Body of pancreas (tissue), 4 donors: ENCODE data around the gene ISM2. TPM values are rescaled to one million over a fixed set of nuclear protein-coding genes. Genes with fewer than 3 reads are reported as not detected.

Source experiments
- ATAC-seq: fragments of 150-250 bp; one replicate; pipeline ENCODE4 v1.9.1; 2016
- DNase-seq, 4 donors: peaks; one replicate each; pipeline ENCODE4 v3.0.0-alpha.2; 2019
- H3K27ac ChIP-seq, 4 donors: fragments of 200-600 bp; sonication (generic); 1 replicate in 3 of 4; 2 replicates in 1 of 4; pipeline versions ENCODE4 v1.5.1 to v1.6.1; 2016 to 2019; ENCODE audit warnings: mild to moderate bottlenecking in 1 of 4, mixed read lengths in 1 of 4, moderate library complexity in 1 of 4
- H3K27me3 ChIP-seq, 2 donors: fragments of 200-600 bp; sonication (generic); one replicate each; pipeline ENCODE4 v1.6.0; 2016; ENCODE audit warnings: mild to moderate bottlenecking in 1 of 2
- H3K36me3 ChIP-seq, 2 donors: fragments of 200-600 bp; sonication (generic); replicated peaks in 1 of 2; 2 replicates each; pipeline ENCODE4 v1.5.1; 2016; ENCODE audit warnings: low read depth in 2 of 2; ENCODE audit not compliant: insufficient read depth in 1 of 2
- H3K4me1 ChIP-seq: fragments of 200-600 bp; sonication (generic); one replicate; pipeline ENCODE4 v1.6.0; 2016
- H3K4me3 ChIP-seq, 2 donors: fragments of 200-600 bp; sonication (generic); 1 replicate in 1 of 2; 2 replicates in 1 of 2; pipeline ENCODE4 v1.5.1; 2016 to 2019
- H3K9me3 ChIP-seq, 3 donors: fragments of 200-600 bp; sonication (generic); 1 replicate in 2 of 3; 2 replicates in 1 of 3; pipeline ENCODE4 v1.5.1; 2016
- POLR2A ChIP-seq, 3 donors: fragments of 450-650 bp; IDR thresholded peaks; one replicate each; pipeline ENCODE4 v1.6.1; 2016; ENCODE audit warnings: antibody characterized with exemption in 3 of 3, mild to moderate bottlenecking in 2 of 3
- WGBS, 2 donors: methylation state at CpG; one replicate each; pipeline ENCODE4 v1.1.5; 2017; 5-methylcytosine and 5-hydroxymethylcytosine counted together
- intact Hi-C: fragments of 100-400 bp; cut with DNase I; formaldehyde crosslinking; loops from one replicate; pipeline ENCODE4 v1.15.1; 2023
- total RNA-seq, 2 donors: library from RNA; depleted of rRNA; stranded (reverse); fragments of >200 nt; gene quantifications; one replicate each; pipeline ENCODE4 v1.1.0, GENCODE V29; 2016
- TF ChIP-seq, protein P1 (sequence below), 7 experiments: fragments of 450-650 bp in 4 of 7; fragments of 200-600 bp in 3 of 7; sonication (generic) in 3 of 7; IDR thresholded peaks; one replicate each; pipeline ENCODE4 v1.5.1; 2016 to 2019; ENCODE audit warnings: antibody characterized with exemption in 7 of 7

ISM2 gene
- total RNA-seq, 2 donors from 2014 or later: not detected

DNA sequence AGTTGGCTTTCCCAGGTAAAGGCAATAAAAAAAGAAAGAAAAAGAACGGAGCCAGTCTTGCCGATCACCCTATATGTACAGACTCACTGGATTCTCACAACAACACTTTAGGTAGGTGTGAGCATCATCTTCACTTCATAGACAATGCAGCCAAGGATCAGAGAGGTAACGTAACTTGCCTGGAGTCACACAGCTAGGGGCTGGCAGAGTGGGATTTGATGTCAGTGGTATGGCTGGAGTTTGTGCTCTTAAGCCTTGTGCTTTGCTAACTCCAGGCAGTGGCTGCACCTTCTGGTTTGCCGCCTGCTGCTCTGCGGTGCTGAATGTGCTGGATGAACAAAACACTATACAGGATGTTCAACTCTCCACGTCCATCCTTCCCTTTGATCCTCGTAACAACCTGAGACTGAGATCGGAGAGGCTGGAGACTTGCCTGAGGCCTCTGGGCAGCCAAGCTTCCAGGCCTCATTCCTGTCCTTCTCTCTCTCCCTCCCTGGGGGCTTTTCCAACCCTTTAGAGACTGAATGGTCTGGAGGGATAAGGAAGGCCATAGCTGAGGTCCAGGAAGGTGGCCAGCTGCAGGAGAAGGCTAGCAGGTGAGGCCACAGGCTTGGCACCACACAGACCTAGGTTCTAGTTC, 8.1 kb downstream of the ISM2 start:
- DNase-seq: no peak
- ATAC-seq: no peak
- Histone ChIP-seq H3K27ac (no peak overlapping the region), H3K4me1 (no peaks in the 10 kb centered on the region), H3K36me3 (no peaks in the 10 kb centered on the region), H3K4me3 (no peak overlapping the region), H3K9me3 (no peaks in the 10 kb centered on the region), H3K27me3 (no peaks in the 10 kb centered on the region)
- TF ChIP-seq, protein P1, sequence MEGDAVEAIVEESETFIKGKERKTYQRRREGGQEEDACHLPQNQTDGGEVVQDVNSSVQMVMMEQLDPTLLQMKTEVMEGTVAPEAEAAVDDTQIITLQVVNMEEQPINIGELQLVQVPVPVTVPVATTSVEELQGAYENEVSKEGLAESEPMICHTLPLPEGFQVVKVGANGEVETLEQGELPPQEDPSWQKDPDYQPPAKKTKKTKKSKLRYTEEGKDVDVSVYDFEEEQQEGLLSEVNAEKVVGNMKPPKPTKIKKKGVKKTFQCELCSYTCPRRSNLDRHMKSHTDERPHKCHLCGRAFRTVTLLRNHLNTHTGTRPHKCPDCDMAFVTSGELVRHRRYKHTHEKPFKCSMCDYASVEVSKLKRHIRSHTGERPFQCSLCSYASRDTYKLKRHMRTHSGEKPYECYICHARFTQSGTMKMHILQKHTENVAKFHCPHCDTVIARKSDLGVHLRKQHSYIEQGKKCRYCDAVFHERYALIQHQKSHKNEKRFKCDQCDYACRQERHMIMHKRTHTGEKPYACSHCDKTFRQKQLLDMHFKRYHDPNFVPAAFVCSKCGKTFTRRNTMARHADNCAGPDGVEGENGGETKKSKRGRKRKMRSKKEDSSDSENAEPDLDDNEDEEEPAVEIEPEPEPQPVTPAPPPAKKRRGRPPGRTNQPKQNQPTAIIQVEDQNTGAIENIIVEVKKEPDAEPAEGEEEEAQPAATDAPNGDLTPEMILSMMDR (IDR thresholded peaks at IDR 0.05): no peak
- no peak for TF ChIP-seq POLR2A (IDR thresholded peaks at IDR 0.05)
- intact Hi-C loops: no loop called here
- 77 to 78% methylated on average over 7 to 8 of the region's 8 CpGs for WGBS, 2 donors

DNA sequence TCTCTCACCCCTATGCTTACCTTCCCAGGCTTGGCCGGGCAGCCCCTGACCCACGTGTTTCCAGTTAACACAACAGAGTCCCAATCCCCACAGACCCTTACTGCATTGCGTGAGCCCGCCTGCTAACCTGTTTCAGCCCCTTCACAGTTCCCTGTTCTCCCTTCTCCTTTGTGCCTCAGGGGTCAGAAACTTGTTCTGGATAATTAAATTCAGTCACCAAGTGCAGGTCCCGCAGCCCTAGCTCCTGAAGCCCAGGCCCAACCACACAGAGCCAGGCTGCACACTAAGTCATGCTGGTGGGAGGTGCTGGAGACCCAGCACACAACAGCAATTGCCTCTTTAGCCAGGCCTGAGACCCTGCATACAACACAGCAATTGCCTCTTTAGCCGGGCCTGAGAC, 9.6 kb downstream of the ISM2 start:
- H3K27ac ChIP-seq: no peak overlapping the region
- TF ChIP-seq POLR2A (IDR thresholded peaks at IDR 0.05): no peak
- TF ChIP-seq, protein P1 (IDR thresholded peaks at IDR 0.05): no peak
- no peaks in the 10 kb centered on the region for H3K36me3 ChIP-seq
- H3K27me3 ChIP-seq: no peaks in the 10 kb centered on the region
- no peak overlapping the region for H3K4me3 ChIP-seq
- H3K4me1 ChIP-seq: no peaks in the 10 kb centered on the region
- ATAC-seq (no peak), DNase-seq (no peak)
- WGBS, 2 donors: 77 to 87% methylated on average over 6 of the region's 6 CpGs
- intact Hi-C loops: no loop called here
- no peaks in the 10 kb centered on the region for H3K9me3 ChIP-seq

DNA sequence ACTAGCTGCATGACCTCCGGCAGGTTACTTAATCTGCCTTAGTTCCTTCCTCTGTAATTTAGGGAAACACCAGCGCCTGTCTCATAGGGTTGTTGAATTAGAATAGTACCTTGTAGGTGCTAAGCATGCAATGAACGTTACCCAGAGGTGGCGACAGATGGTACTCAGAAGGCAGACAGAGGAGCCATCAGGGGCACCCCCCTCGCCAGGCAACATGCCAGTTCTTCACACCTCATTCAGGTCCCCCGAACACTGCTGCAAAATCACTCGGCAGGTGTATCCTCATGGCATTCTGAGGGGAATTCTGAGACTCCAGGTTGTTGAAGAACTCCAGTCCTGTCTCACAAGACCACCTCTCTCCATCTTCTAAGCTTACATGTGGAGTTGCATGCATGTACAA, 10.1 kb downstream of the ISM2 start:
- Histone ChIP-seq H3K9me3 (no peaks in the 10 kb centered on the region), H3K4me3 (no peak overlapping the region), H3K27ac (no peak overlapping the region), H3K27me3 (no peaks in the 10 kb centered on the region), H3K4me1 (no peaks in the 10 kb centered on the region), H3K36me3 (no peaks in the 10 kb centered on the region)
- ATAC-seq: no peak
- DNase-seq: no peak
- intact Hi-C loops: no loop called here
- TF ChIP-seq POLR2A (IDR thresholded peaks at IDR 0.05): no peak
- TF ChIP-seq, protein P1 (IDR thresholded peaks at IDR 0.05): no peak
- WGBS, 2 donors: 73 to 86% methylated on average over 5 to 7 of the region's 7 CpGs

- Histone ChIP-seq H3K4me3 (no peak overlapping the region), H3K9me3 (no peaks in the 10 kb centered on the region), H3K36me3 (no peaks in the 10 kb centered on the region), H3K27ac (no peak overlapping the region), H3K4me1 (no peaks in the 10 kb centered on the region), H3K27me3 (no peaks in the 10 kb centered on the region)
- intact Hi-C loops: no loop called here
- TF ChIP-seq, protein P1 (IDR thresholded peaks at IDR 0.05): no peak
- TF ChIP-seq POLR2A (IDR thresholded peaks at IDR 0.05): no peak
- DNase-seq: no peak
- ATAC-seq: no peak
- WGBS, 2 donors: 83 to 92% methylated on average over 6 to 7 of the region's 7 CpGs
Measured at GRCh38 chr14:77485901-77486678, 12.5 kb downstream of the ISM2 start.
